Astrocyte of the spinal cord (primary cell): ENCODE data around the gene SLCO3A1.

Experiments
- DNase-seq: peaks from one replicate; pipeline ENCODE4 v3.0.0; 2011; ENCODE audit warnings: low read depth, low spot score
- H3K4me3 ChIP-seq: 2 replicates; pipeline ENCODE4 v1.5.1; 2011; ENCODE audit warnings: low read depth, mild to moderate bottlenecking, low read length, moderate library complexity
- CTCF ChIP-seq: IDR thresholded peaks from 2 replicates; pipeline ENCODE4 v1.5.1; 2012; ENCODE audit warnings: low read depth, mild to moderate bottlenecking, low read length, inconsistent platforms
- in situ Hi-C: cut with HindIII; loops from 2 replicates; pipeline ENCODE4 v1.10.0; 2017; ENCODE audit warnings: low sequenced_read_pairs

Gene SLCO3A1

GRCh38 chr15:92043283-92043682, 189.8 kb downstream of the SLCO3A1 start:
- DNase-seq = no peak
- in situ Hi-C loops = no loop called here
- H3K4me3 ChIP-seq = no peak overlapping the region
- TF ChIP-seq CTCF = no peak

- DNase-seq = no peak
- no peak for TF ChIP-seq CTCF
- in situ Hi-C loops = no loop called here
- H3K4me3 ChIP-seq = no peak overlapping the region
Observed at GRCh38 chr15:92044203-92044909, 190.8 kb downstream of the SLCO3A1 start.

GRCh38 chr15:92047900-92048299, 194.4 kb downstream of the SLCO3A1 start:
- no peak for DNase-seq
- TF ChIP-seq CTCF = no peak
- no peak overlapping the region for H3K4me3 ChIP-seq
- in situ Hi-C loops = no loop called here

GRCh38 chr15:92048739-92049138, 195.2 kb downstream of the SLCO3A1 start:
- TF ChIP-seq CTCF = no peak
- no peak for DNase-seq
- H3K4me3 ChIP-seq = no peak overlapping the region
- in situ Hi-C loops = no loop called here

GRCh38 chr15:92049290-92049989, 195.9 kb downstream of the SLCO3A1 start:
- TF ChIP-seq CTCF = no peak
- in situ Hi-C loops = no loop called here
- no peak for DNase-seq
- no peak overlapping the region for H3K4me3 ChIP-seq

- in situ Hi-C loops = no loop called here
- TF ChIP-seq CTCF = no peak
- H3K4me3 ChIP-seq = no peak overlapping the region
- DNase-seq = no peak
Observed at GRCh38 chr15:92050220-92050898, 196.9 kb downstream of the SLCO3A1 start.
